Progenitor cell of endocrine pancreas (in vitro differentiated cells): ENCODE data around the gene PACS2. TPM values are rescaled to one million over a fixed set of nuclear protein-coding genes. Genes with fewer than 3 reads are reported as not detected.

Source experiments
- DNase-seq: peaks from one replicate; pipeline ENCODE4 v3.0.0; 2021; ENCODE audit warnings: low spot score; ENCODE audit not compliant: unreplicated experiment
- H3K27ac Mint-ChIP-seq: 2 replicates; pipeline ENCODE4 v1.8.0; 2021; ENCODE audit warnings: mild to moderate bottlenecking, moderate library complexity, mixed read lengths
- H3K27me3 Mint-ChIP-seq: 2 replicates; pipeline ENCODE4 v1.8.0; 2021; ENCODE audit warnings: mixed read lengths
- H3K36me3 Mint-ChIP-seq: 2 replicates; pipeline ENCODE4 v1.8.0; 2022; ENCODE audit warnings: mixed read lengths; ENCODE audit not compliant: insufficient read depth
- H3K4me1 Mint-ChIP-seq: 2 replicates; pipeline ENCODE4 v1.8.0; 2021; ENCODE audit warnings: low read depth, mixed read lengths
- H3K4me3 Mint-ChIP-seq: 2 replicates; pipeline ENCODE4 v1.8.0; 2021; ENCODE audit warnings: low read depth, mild to moderate bottlenecking, moderate library complexity, mixed read lengths
- H3K9me3 Mint-ChIP-seq: 2 replicates; pipeline ENCODE4 v1.8.0; 2021; ENCODE audit warnings: low read depth, mixed read lengths
- CTCF ChIP-seq: fragments of 200-600 bp; sonication (generic); IDR thresholded peaks from one replicate; pipeline ENCODE4 v1.5.0; 2021; ENCODE audit warnings: antibody characterized with exemption, mild to moderate bottlenecking; ENCODE audit not compliant: unreplicated experiment
- total RNA-seq: library from RNA; stranded (reverse); gene quantifications from 2 replicates; pipeline ENCODE4 v1.2.1, GENCODE V29; 2021

PACS2 gene
- total RNA-seq, 1 donor from 2014 or later, result 193 TPM

- H3K36me3 Mint-ChIP-seq, result peaks cover 12% of the 10 kb centered on the region
- H3K27me3 Mint-ChIP-seq, result no peaks in the 10 kb centered on the region
- peak overlapping the region; percentile 56 for H3K27ac Mint-ChIP-seq
- TF ChIP-seq CTCF, result no peak
- H3K4me3 Mint-ChIP-seq, result peak overlapping the region; percentile 88
- DNase-seq, result no peak
- H3K9me3 Mint-ChIP-seq, result peaks cover 3% of the 10 kb centered on the region
- H3K4me1 Mint-ChIP-seq, result peaks cover 14% of the 10 kb centered on the region
Measured at GRCh38 chr14:105421723-105422615, 107.4 kb downstream of the PACS2 start.

GRCh38 chr14:105422695-105423487, 108.3 kb downstream of the PACS2 start:
- H3K4me1 Mint-ChIP-seq, result peaks cover 14% of the 10 kb centered on the region
- H3K27ac Mint-ChIP-seq, result no peak overlapping the region
- H3K9me3 Mint-ChIP-seq, result peaks cover 7% of the 10 kb centered on the region
- peak overlapping the region; percentile 14 for H3K4me3 Mint-ChIP-seq
- no peaks in the 10 kb centered on the region for H3K27me3 Mint-ChIP-seq
- DNase-seq, result no peak
- peaks cover 16% of the 10 kb centered on the region for H3K36me3 Mint-ChIP-seq
- no peak for TF ChIP-seq CTCF

- Mint-ChIP-seq H3K27me3 (no peaks in the 10 kb centered on the region), H3K27ac (no peak overlapping the region)
- no peak for DNase-seq
Measured at GRCh38 chr14:105423488-105424195, 109.1 kb downstream of the PACS2 start.

GRCh38 chr14:105424861-105425260, 110.3 kb downstream of the PACS2 start:
- no peak for DNase-seq
- Mint-ChIP-seq H3K9me3 (peaks cover 7% of the 10 kb centered on the region), H3K4me3 (no peak overlapping the region), H3K27me3 (no peaks in the 10 kb centered on the region), H3K4me1 (peaks cover 5% of the 10 kb centered on the region), H3K27ac (no peak overlapping the region), H3K36me3 (peaks cover 21% of the 10 kb centered on the region)
- TF ChIP-seq CTCF, result no peak

More at GRCh38 chr14:105423488-105424195, 109.1 kb downstream of the PACS2 start:
- H3K4me3 Mint-ChIP-seq, result no peak overlapping the region
- TF ChIP-seq CTCF, result no peak
- H3K9me3 Mint-ChIP-seq, result peaks cover 7% of the 10 kb centered on the region
- H3K36me3 Mint-ChIP-seq, result peaks cover 19% of the 10 kb centered on the region
- H3K4me1 Mint-ChIP-seq, result peaks cover 9% of the 10 kb centered on the region

GRCh38 chr14:105425823-105426247, 111.3 kb downstream of the PACS2 start:
- DNase-seq, result no peak

More at GRCh38 chr14:105425823-105426247, 111.3 kb downstream of the PACS2 start:
- TF ChIP-seq CTCF, result no peak
- H3K36me3 Mint-ChIP-seq, result peaks cover 29% of the 10 kb centered on the region
- H3K27me3 Mint-ChIP-seq, result no peaks in the 10 kb centered on the region
- H3K27ac Mint-ChIP-seq, result no peak overlapping the region
- H3K4me3 Mint-ChIP-seq, result no peak overlapping the region
- peaks cover 10% of the 10 kb centered on the region for H3K9me3 Mint-ChIP-seq
- H3K4me1 Mint-ChIP-seq, result peaks cover 4% of the 10 kb centered on the region
